MCF 10A (cell line): ENCODE results near the gene DNMT1. TPM values are rescaled to one million over a fixed set of nuclear protein-coding genes. Genes with fewer than 3 reads are reported as not detected.

ENCODE experiments used
- BruUV-seq: library from RNA; stranded (reverse); fragments of 400-500 nt; replicated peaks from 2 replicates; lab custom pipeline; 2021; lab: Mats Ljungman, UMichigan
- CTCF ChIA-PET: fragments of 300-600 bp; sonication (Branson Sonifier 250); formaldehyde crosslinking; extraction: SDS; loops from one replicate; lab custom pipeline; 2021; ENCODE audit warnings: antibody characterized with exemption, inconsistent platforms; lab: Yijun Ruan, JAX
- POLR2A ChIA-PET: fragments of 300-600, 350-650 bp; sonication (Branson Sonifier 250); formaldehyde crosslinking; extraction: SDS; loops from one replicate; lab custom pipeline; 2020; ENCODE audit warnings: antibody characterized with exemption, inconsistent platforms; lab: Yijun Ruan, JAX
- DNase-seq: peaks from one replicate; pipeline ENCODE4 v3.0.0-alpha.2; 2018; ENCODE audit not compliant: unreplicated experiment
- H3K27ac Mint-ChIP-seq: one replicate; pipeline ENCODE4 v1.8.0; 2022; ENCODE audit warnings: mild to moderate bottlenecking, low read depth, mixed read lengths; ENCODE audit not compliant: unreplicated experiment
- H3K27me3 Mint-ChIP-seq: one replicate; pipeline ENCODE4 v1.8.0; 2022; ENCODE audit warnings: mixed read lengths; ENCODE audit not compliant: insufficient read depth, unreplicated experiment
- H3K36me3 Mint-ChIP-seq: one replicate; pipeline ENCODE4 v1.8.0; 2022; ENCODE audit warnings: mild to moderate bottlenecking, moderate library complexity, mixed read lengths; ENCODE audit not compliant: insufficient read depth, unreplicated experiment
- H3K4me1 Mint-ChIP-seq: one replicate; pipeline ENCODE4 v1.8.0; 2022; ENCODE audit warnings: mixed read lengths; ENCODE audit not compliant: insufficient read depth, unreplicated experiment
- H3K4me3 Mint-ChIP-seq: one replicate; pipeline ENCODE4 v1.8.0; 2022; ENCODE audit warnings: mild to moderate bottlenecking, moderate library complexity, mixed read lengths; ENCODE audit not compliant: unreplicated experiment
- H3K9me3 Mint-ChIP-seq: one replicate; pipeline ENCODE4 v1.8.0; 2022; ENCODE audit warnings: mixed read lengths; ENCODE audit not compliant: unreplicated experiment
- CTCF ChIP-seq: fragments of 200-600 bp; IDR thresholded peaks from one replicate; pipeline ENCODE4 v1.8.0; 2022; ENCODE audit warnings: antibody characterized with exemption, mild to moderate bottlenecking; ENCODE audit not compliant: unreplicated experiment
- intact Hi-C: fragments of 100-400 bp; cut with micrococcal nuclease; formaldehyde crosslinking; loops from 2 replicates; pipeline ENCODE4 v1.14.1; 2022
- total RNA-seq: library from RNA; stranded (reverse); gene quantifications from 2 replicates; pipeline ENCODE4 v1.2.3, GENCODE V29; 2022

Gene DNMT1
- total RNA-seq, 1 experiment from 2014 or later = 76.4 TPM

- TF ChIP-seq CTCF = no peak
- Mint-ChIP-seq H3K4me1 (no peaks in the 10 kb centered on the region), H3K27me3 (no peaks in the 10 kb centered on the region), H3K9me3 (no peaks in the 10 kb centered on the region), H3K27ac (no peak overlapping the region), H3K36me3 (peaks cover 55% of the 10 kb centered on the region), H3K4me3 (no peak overlapping the region)
- intact Hi-C loops = no loop called here
- ChIA-PET CTCF (interaction anchor here (0.7 kb wide), 1 partner anchor 16 kb away, joined by 6 read pairs; no protein-coding TSS in a partner anchor), POLR2A (no interaction called here)
- no peak for DNase-seq
- no TSS peak for BruUV-seq
Observed at GRCh38 chr19:10136936-10137335, 57.8 kb downstream of the DNMT1 start.

GRCh38 chr19:10135551-10136334 lies 59.0 kb downstream of the DNMT1 start:
- intact Hi-C loops = no loop called here
- H3K9me3 Mint-ChIP-seq = no peaks in the 10 kb centered on the region
- H3K4me3 Mint-ChIP-seq = no peak overlapping the region
- no TSS peak for BruUV-seq
- no peaks in the 10 kb centered on the region for H3K27me3 Mint-ChIP-seq
- POLR2A ChIA-PET = no interaction called here
- H3K4me1 Mint-ChIP-seq = no peaks in the 10 kb centered on the region
- no peak for DNase-seq
- H3K36me3 Mint-ChIP-seq = peaks cover 50% of the 10 kb centered on the region
- CTCF ChIA-PET = interaction anchor here (0.6 to 1.4 kb wide), 4 partner anchors 12 to 92 kb away, joined by 3 to 6 read pairs (median 4); no protein-coding TSS in a partner anchor
- H3K27ac Mint-ChIP-seq = no peak overlapping the region
- no peak for TF ChIP-seq CTCF

- intact Hi-C loops = no loop called here
- ChIA-PET CTCF (no interaction called here), POLR2A (no interaction called here)
- Mint-ChIP-seq H3K27ac (no peak overlapping the region), H3K9me3 (no peaks in the 10 kb centered on the region), H3K36me3 (peaks cover 43% of the 10 kb centered on the region), H3K4me1 (no peaks in the 10 kb centered on the region), H3K4me3 (no peak overlapping the region), H3K27me3 (no peaks in the 10 kb centered on the region)
- TF ChIP-seq CTCF = no peak
- no TSS peak for BruUV-seq
- no peak for DNase-seq
Observed at GRCh38 chr19:10134040-10134439, 60.7 kb downstream of the DNMT1 start.

GRCh38 chr19:10133596-10133995 lies 61.2 kb downstream of the DNMT1 start:
- intact Hi-C loops = no loop called here
- no peaks in the 10 kb centered on the region for H3K9me3 Mint-ChIP-seq
- H3K4me1 Mint-ChIP-seq = no peaks in the 10 kb centered on the region
- no peak overlapping the region for H3K4me3 Mint-ChIP-seq
- no peak for TF ChIP-seq CTCF
- CTCF ChIA-PET = no interaction called here
- H3K27me3 Mint-ChIP-seq = no peaks in the 10 kb centered on the region
- POLR2A ChIA-PET = no interaction called here
- BruUV-seq = no TSS peak
- no peak overlapping the region for H3K27ac Mint-ChIP-seq
- no peak for DNase-seq
- peaks cover 43% of the 10 kb centered on the region for H3K36me3 Mint-ChIP-seq
